Ectodermal cell (in vitro differentiated cells): ENCODE results near the gene DEF6. TPM values are rescaled to one million over a fixed set of nuclear protein-coding genes. Genes with fewer than 3 reads are reported as not detected.
A peak's percentile ranks its signal among the peaks of the same experiment; 100 is the strongest.

Experiments
- H3K27ac ChIP-seq: 2 replicates; pipeline ENCODE4 v1.7.0; 2013; ENCODE audit warnings: mild to moderate bottlenecking, low read depth, low read length; ENCODE audit not compliant: insufficient read depth, poor library complexity, severe bottlenecking
- H3K27me3 ChIP-seq: 2 replicates; pipeline ENCODE4 v1.7.0; 2013; ENCODE audit warnings: mild to moderate bottlenecking, low read length; ENCODE audit not compliant: insufficient read depth, control insufficient read depth, poor library complexity, severe bottlenecking
- H3K36me3 ChIP-seq: one replicate; pipeline ENCODE4 v1.7.0; 2013; ENCODE audit warnings: low read length; ENCODE audit not compliant: control insufficient read depth, insufficient read depth
- H3K4me1 ChIP-seq: one replicate; pipeline ENCODE4 v1.7.0; 2013; ENCODE audit warnings: low read length; ENCODE audit not compliant: control insufficient read depth, insufficient read depth
- H3K4me3 ChIP-seq: 2 replicates; pipeline ENCODE4 v1.7.0; 2013; ENCODE audit warnings: low read depth, low read length, control low read depth; ENCODE audit not compliant: insufficient read depth
- H3K9me3 ChIP-seq: 2 replicates; pipeline ENCODE4 v1.7.0; 2013; ENCODE audit warnings: mild to moderate bottlenecking, low read length, moderate library complexity; ENCODE audit not compliant: control insufficient read depth
- WGBS, 2 experiments: methylation state at CpG; one replicate each; pipeline ENCODE4 v1.1.7; 2013; ENCODE audit warnings: missing lambda C conversion rate in 2 of 2; 5-methylcytosine and 5-hydroxymethylcytosine counted together
- polyA plus RNA-seq, 4 experiments: library from polyadenylated mRNA; stranded (reverse); fragments of 50-300 nt; gene quantifications; one replicate each; pipeline ENCODE4 v1.2.3, GENCODE V29; 2013

DEF6 gene, protein sequence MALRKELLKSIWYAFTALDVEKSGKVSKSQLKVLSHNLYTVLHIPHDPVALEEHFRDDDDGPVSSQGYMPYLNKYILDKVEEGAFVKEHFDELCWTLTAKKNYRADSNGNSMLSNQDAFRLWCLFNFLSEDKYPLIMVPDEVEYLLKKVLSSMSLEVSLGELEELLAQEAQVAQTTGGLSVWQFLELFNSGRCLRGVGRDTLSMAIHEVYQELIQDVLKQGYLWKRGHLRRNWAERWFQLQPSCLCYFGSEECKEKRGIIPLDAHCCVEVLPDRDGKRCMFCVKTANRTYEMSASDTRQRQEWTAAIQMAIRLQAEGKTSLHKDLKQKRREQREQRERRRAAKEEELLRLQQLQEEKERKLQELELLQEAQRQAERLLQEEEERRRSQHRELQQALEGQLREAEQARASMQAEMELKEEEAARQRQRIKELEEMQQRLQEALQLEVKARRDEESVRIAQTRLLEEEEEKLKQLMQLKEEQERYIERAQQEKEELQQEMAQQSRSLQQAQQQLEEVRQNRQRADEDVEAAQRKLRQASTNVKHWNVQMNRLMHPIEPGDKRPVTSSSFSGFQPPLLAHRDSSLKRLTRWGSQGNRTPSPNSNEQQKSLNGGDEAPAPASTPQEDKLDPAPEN
- polyA plus RNA-seq (2013, experiment 1 of 4), result 0.57 TPM
- 0.59 TPM for polyA plus RNA-seq (2013, experiment 2 of 4)
- polyA plus RNA-seq (2013, experiment 3 of 4), result 0.59 TPM
- 0.81 TPM for polyA plus RNA-seq (2013, experiment 4 of 4)

DNA sequence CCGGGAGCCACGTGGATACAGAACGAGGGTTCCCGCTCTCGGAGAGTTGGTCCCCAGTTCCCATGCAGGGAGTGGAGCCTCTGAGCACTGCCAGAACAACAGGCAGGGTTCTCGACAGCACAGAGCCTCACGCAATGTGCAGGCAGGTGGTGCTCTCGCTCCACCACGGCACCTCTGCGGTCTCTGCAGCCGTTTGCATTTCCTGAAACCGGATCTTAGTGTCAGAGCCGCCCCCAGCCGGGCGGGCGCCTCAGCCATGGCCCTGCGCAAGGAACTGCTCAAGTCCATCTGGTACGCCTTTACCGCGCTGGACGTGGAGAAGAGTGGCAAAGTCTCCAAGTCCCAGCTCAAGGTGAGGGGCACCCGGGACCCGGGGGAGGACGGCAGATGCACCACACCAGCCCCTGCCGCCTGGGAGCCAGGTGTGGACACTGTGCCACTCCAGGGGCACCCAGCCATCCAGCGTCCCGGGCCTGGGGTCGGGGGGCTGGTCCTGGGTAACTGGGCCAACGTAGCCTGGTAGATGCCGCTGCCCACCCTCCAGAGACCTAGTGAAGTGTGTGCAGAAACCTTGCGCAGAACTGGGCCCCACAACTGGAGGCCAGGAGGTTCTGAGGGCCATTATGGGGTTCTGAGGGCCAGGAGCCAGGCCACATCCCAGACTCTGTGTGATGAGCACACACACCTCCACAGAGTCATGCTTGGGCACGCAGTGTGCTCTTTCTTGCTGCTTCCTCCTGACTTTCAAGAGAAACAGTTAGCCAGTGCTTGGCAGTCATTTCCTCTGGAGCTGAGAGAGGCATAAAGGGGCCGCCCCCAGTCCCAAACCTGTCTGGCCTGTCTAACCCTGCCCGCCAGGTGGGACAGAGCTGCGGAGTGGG lies at the start of gene DEF6:
Gene DEF6, plus strand, starts transcription at position 218 of the 881 bp plus-strand sequence. Its CDS starts 39 bp downstream, at position 257.
- H3K9me3 ChIP-seq, result no peaks in the 10 kb centered on the region
- 35 to 37% methylated on average over 34 of the region's 35 CpGs for WGBS, 2 experiments
- H3K4me3 ChIP-seq, result no peak within 1 kb of the TSS
- H3K4me1 ChIP-seq, result peaks cover 5% of the 10 kb centered on the region
- H3K27ac ChIP-seq, result no peak within 1 kb of the TSS
- no peaks in the 10 kb centered on the region for H3K27me3 ChIP-seq
- peaks cover 16% of the 10 kb centered on the region for H3K36me3 ChIP-seq

DNA sequence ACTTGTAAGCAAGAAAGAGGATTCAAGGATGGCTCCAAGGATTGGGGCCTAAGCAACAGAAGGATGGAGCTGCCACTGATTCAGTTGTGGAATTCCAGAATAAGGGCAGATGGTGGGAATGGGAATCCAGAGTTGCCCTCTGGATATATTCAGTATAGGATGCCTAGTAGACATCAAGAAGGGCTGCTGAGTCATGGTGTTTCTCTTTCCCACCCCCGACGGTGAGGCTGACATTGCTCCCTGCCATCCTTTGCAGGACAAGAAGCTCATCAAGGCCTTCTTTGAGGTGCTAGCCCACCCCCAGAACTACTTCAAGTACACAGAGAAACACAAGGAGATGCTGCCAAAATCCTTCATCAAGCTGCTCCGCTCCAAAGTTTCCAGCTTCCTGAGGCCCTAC lies 49.3 kb upstream of the DEF6 start:
- Histone ChIP-seq H3K36me3 (peaks cover 16% of the 10 kb centered on the region), H3K27ac (no peak overlapping the region), H3K27me3 (no peaks in the 10 kb centered on the region), H3K4me3 (no peak overlapping the region), H3K4me1 (no peaks in the 10 kb centered on the region), H3K9me3 (no peaks in the 10 kb centered on the region)
- WGBS, 2 experiments, result 63 to 66% methylated on average over 3 of the region's 3 CpGs

- no peak overlapping the region for H3K27ac ChIP-seq
- H3K9me3 ChIP-seq, result no peaks in the 10 kb centered on the region
- H3K27me3 ChIP-seq, result no peaks in the 10 kb centered on the region
- peaks cover 16% of the 10 kb centered on the region for H3K36me3 ChIP-seq
- no peak overlapping the region for H3K4me3 ChIP-seq
- WGBS, 2 experiments, result 73 to 77% methylated on average over 3 of the region's 3 CpGs
- no peaks in the 10 kb centered on the region for H3K4me1 ChIP-seq
Observed at GRCh38 chr6:35248965-35249364, 48.7 kb upstream of the DEF6 start.

DNA sequence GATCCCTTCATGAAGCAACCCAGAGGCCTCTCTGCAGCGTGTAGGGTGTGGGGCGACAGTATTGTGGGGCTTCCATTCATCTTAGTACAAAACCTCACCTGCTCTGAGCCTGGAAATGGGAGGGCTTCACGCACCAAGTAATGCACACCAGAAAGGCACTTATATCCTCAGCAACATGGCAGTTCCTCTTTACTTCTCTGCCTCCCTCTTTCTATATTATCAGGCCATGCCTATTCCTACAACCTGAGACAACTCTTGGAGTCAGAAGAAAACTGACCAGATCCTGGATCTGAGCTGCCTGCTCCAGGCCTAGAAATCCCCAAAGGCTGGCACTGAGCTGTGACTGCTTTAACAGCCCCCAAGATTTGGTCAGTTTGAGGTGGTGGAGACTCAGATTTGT lies 45.7 kb upstream of the DEF6 start:
- WGBS, 2 experiments, result 94% methylated on average over 3 of the region's 3 CpGs
- Histone ChIP-seq H3K4me3 (no peak overlapping the region), H3K27ac (no peak overlapping the region), H3K36me3 (no peaks in the 10 kb centered on the region), H3K4me1 (no peaks in the 10 kb centered on the region), H3K27me3 (no peaks in the 10 kb centered on the region), H3K9me3 (no peaks in the 10 kb centered on the region)

DNA sequence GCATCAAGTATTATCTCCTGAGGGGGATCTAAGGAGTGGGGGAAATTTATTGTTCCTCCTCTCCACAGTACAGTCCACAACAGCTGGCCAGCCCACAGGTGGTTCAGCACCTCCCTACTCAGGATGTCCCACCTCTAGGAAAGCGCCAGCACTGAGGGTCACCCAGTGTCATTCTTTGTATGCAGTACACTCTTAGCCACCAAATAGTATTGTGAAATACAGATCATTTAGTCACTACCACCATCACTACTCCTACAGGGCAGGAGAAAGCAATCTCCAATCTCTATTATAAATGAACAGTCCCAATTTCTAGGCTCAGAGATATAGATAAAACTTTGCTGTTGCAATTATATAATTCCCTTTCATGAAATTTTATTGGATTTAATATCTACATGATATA lies 44.4 kb upstream of the DEF6 start:
- Histone ChIP-seq H3K4me1 (peaks cover 3% of the 10 kb centered on the region), H3K4me3 (no peak overlapping the region), H3K9me3 (no peaks in the 10 kb centered on the region), H3K36me3 (no peaks in the 10 kb centered on the region), H3K27me3 (no peaks in the 10 kb centered on the region), H3K27ac (no peak overlapping the region)
- WGBS, 2 experiments, result 86 to 95% methylated on average over 1 of the region's 1 CpG

- Histone ChIP-seq H3K9me3 (no peaks in the 10 kb centered on the region), H3K27ac (no peak overlapping the region), H3K36me3 (no peaks in the 10 kb centered on the region), H3K4me3 (peak overlapping the region; percentile 55), H3K27me3 (no peaks in the 10 kb centered on the region), H3K4me1 (peaks cover 14% of the 10 kb centered on the region)
- 59 to 79% methylated on average over 4 to 7 of the region's 7 CpGs for WGBS, 2 experiments
Observed at GRCh38 chr6:35258336-35258735, 39.3 kb upstream of the DEF6 start.

- Histone ChIP-seq H3K36me3 (no peaks in the 10 kb centered on the region), H3K9me3 (no peaks in the 10 kb centered on the region), H3K27ac (peak overlapping the region; percentile 72), H3K27me3 (no peaks in the 10 kb centered on the region), H3K4me1 (peaks cover 14% of the 10 kb centered on the region), H3K4me3 (peak overlapping the region; percentile 55)
- WGBS, 2 experiments, result 1% methylated on average over 20 of the region's 20 CpGs
Observed at GRCh38 chr6:35258858-35259193, 38.8 kb upstream of the DEF6 start.

DNA sequence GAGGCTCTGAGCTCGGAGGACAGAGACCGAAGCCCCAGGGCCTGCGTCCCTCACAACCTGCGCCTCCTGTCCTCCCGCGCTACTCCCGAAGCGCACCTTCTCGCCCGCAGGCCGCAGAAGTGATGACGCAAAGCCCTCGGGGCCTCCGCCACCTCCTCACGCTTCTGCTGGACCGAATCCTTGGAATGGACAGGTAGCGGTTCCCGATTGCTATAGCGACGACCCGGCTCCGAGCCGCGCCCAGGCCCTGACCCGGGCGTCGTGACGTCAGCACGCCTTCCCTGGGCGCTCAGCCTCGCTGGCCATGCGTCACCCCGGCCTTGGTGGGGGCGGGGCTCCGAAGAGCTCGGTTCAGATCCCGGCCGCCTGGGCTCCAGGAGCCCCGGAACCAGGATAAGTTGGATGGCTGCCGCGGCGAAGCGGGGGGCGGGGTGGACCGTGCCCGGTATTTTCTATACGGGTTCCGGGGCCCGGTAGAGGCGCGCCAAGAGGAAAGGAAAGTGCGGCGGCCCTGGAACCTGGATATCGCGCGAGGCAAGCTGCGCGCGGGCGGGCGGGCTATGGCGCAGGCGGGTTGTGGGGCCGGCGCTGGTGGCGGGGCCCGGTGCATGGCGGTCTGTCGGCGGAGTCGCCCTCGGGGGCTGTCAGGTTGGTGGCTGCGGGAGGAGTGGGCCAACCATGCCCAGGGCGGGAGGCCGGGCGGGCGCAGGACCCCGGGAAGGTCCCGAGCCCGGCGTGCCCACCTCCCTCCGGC lies 38.2 kb upstream of the DEF6 start, which contains the start of gene ZNF76:
Gene ZNF76, plus strand, starts transcription at position 542 of the 754 bp plus-strand sequence. CDS start 21,417 bp downstream, outside the sequence.
- Histone ChIP-seq H3K4me1 (peaks cover 14% of the 10 kb centered on the region), H3K27ac (peak within 1 kb of the TSS; percentile 95), H3K9me3 (no peaks in the 10 kb centered on the region), H3K4me3 (peak within 1 kb of the TSS; percentile 55), H3K36me3 (no peaks in the 10 kb centered on the region), H3K27me3 (no peaks in the 10 kb centered on the region)
- 0% methylated on average over 82 of the region's 82 CpGs for WGBS, 2 experiments

GRCh38 chr6:35259948-35260590 lies 37.5 kb upstream of the DEF6 start:
- H3K36me3 ChIP-seq, result no peaks in the 10 kb centered on the region
- no peaks in the 10 kb centered on the region for H3K9me3 ChIP-seq
- WGBS, 2 experiments, result 3 to 6% methylated on average over 22 of the region's 23 CpGs
- peaks cover 14% of the 10 kb centered on the region for H3K4me1 ChIP-seq
- peak overlapping the region; percentile 55 for H3K4me3 ChIP-seq
- peak overlapping the region; percentile 95 for H3K27ac ChIP-seq
- H3K27me3 ChIP-seq, result no peaks in the 10 kb centered on the region
